ENCODE data around the gene PAK3. TPM values are rescaled to one million over a fixed set of nuclear protein-coding genes. Genes with fewer than 3 reads are reported as not detected.

Gene PAK3
- total and polyA plus RNA-seq, 2 of the 8 experiments (the other 6 are each of a cell fraction or from before 2014, with no cell fraction given), result 0.80 to 7.2 TPM

DNA sequence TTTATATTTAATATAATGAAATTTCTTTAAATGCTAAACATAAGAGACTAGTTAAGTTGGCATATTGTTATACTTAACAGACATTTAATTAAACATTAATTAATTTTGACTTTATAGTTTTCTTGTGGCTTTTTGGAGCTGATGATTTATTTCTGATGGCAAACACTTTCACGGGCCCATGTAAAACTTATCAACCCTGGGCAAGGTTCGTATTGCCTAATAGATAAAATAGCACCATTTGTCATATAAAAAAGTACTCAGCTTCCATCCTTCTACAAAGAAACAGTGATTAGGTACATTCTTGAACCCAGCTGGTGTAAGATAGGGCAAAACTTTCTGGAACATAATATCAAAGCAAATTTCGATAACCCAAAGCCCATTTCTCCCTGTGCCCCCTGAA, 63.2 kb downstream of the PAK3 start:
- Histone ChIP-seq H3K27ac (ENCODE audit: low read depth, low read length) (no peak overlapping the region), H3K4me1 (replicated peaks in 1 of 4; ENCODE audit: control insufficient read depth in 3 of 4, insufficient read depth in 4 of 4, low read length in 3 of 4) (no peaks in the 10 kb centered on the region), H3K4ac (replicated peaks; ENCODE audit: insufficient read length, low read depth, low read length) (no peak overlapping the region), H2BK12ac (ENCODE audit: low read depth, low read length) (no peak overlapping the region), H3K23me2 (ENCODE audit: low read depth, low read length) (no peaks in the 10 kb centered on the region), H3K79me2 (ENCODE audit: control insufficient read depth in 1 of 2, insufficient read depth in 2 of 2, low read length in 2 of 2) (no peaks in the 10 kb centered on the region), H4K8ac (ENCODE audit: extremely low read depth, insufficient read depth, low read length) (no peak overlapping the region), H2AFZ (ENCODE audit: low read length) (no peak overlapping the region), H3K14ac (ENCODE audit: insufficient read length) (no peak overlapping the region), H2AK5ac (ENCODE audit: low read depth, low read length) (no peak overlapping the region), H3K9ac (replicated peaks in 1 of 4; ENCODE audit: extremely low read depth in 1 of 4, low read depth in 3 of 4, low read length in 3 of 4) (no peak overlapping the region), H2BK15ac (ENCODE audit: low read length) (no peak overlapping the region), H3K4me3 (ENCODE audit: extremely low read depth in 1 of 4, insufficient read depth in 2 of 4, low read depth in 3 of 4, low read length in 4 of 4) (no peak overlapping the region), H4K5ac (ENCODE audit: insufficient read length, low read depth, low read length) (no peak overlapping the region), H3K4me2 (ENCODE audit: insufficient read depth in 1 of 2, low read depth in 2 of 2, low read length in 2 of 2) (no peak overlapping the region), H3K9me3 (ENCODE audit: insufficient read depth in 2 of 2, low read depth in 1 of 2, low read length in 1 of 2) (no peaks in the 10 kb centered on the region), H2BK20ac (ENCODE audit: low read length) (no peak overlapping the region), H4K20me1 (replicated peaks in 1 of 2; ENCODE audit: control insufficient read depth in 1 of 2, insufficient read depth in 2 of 2, low read length in 2 of 2) (no peaks in the 10 kb centered on the region), H3K79me1 (ENCODE audit: low read depth, low read length) (no peaks in the 10 kb centered on the region), H2BK5ac (ENCODE audit: low read depth, low read length) (no peak overlapping the region), H3K56ac (replicated peaks; ENCODE audit: insufficient read length, low read depth, low read length) (no peak overlapping the region), H3K18ac (ENCODE audit: extremely low read depth, low read length) (no peak overlapping the region), H3K23ac (ENCODE audit: insufficient read length) (no peak overlapping the region), H2BK120ac (replicated peaks; ENCODE audit: low read depth, low read length) (no peak overlapping the region), H3K27me3 (replicated peaks in 1 of 4; ENCODE audit: control insufficient read depth in 3 of 4, extremely low read depth in 1 of 4, insufficient read depth in 3 of 4, low read length in 3 of 4) (no peaks in the 10 kb centered on the region), H3K36me3 (ENCODE audit: control insufficient read depth in 2 of 4, insufficient read depth in 4 of 4, low read length in 3 of 4) (no peaks in the 10 kb centered on the region), H4K91ac (replicated peaks; ENCODE audit: insufficient read length, low read length) (no peak overlapping the region)
- 90% methylated on average over 3 of the region's 3 CpGs; no CpG with 5 or more reads in 1 of the 2 experiments for WGBS, 2 experiments (ENCODE audit: extremely low coverage in 1 of 2, insufficient coverage in 1 of 2, insufficient read length in 1 of 2, insufficient replicate concordance in 2 of 2, low coverage in 1 of 2, low lambda C conversion rate in 2 of 2, missing lambda C conversion rate in 1 of 2)
- DNase-seq (ENCODE audit: low read depth in 1 of 2, low spot score in 2 of 2) (no peak), FAIRE-seq (no peak)
- CTCF ChIA-PET (ENCODE audit: partially characterized antibody), result interaction anchor here (0.7 kb wide), 1 partner anchor 14 kb away, joined by 3 read pairs; no protein-coding TSS in a partner anchor
- POLR2A ChIA-PET (ENCODE audit: partially characterized antibody), result no interaction called here
- TF ChIP-seq EP300 (IDR thresholded peaks at IDR 0.05; ENCODE audit: borderline replicate concordance in 1 of 2, low read depth in 2 of 2, low read length in 2 of 2) (no peak), EGR1 (IDR thresholded peaks at IDR 0.05; ENCODE audit: borderline replicate concordance, low read depth, low read length) (no peak), HDAC6 (IDR thresholded peaks at IDR 0.05; ENCODE audit: low read depth, low read length) (no peak), TEAD4 (IDR thresholded peaks at IDR 0.05; ENCODE audit: low read depth, low read length) (no peak), TAF7 (optimal IDR thresholded peaks at IDR 0.05; ENCODE audit: borderline replicate concordance, low read depth, low read length) (no peak), MAFK (IDR thresholded peaks at IDR 0.05; ENCODE audit: low read depth, low read length) (no peak), SIN3A (conservative IDR thresholded peaks at IDR 0.05 in 1 of 2, IDR thresholded peaks at IDR 0.05 in 1 of 2; ENCODE audit: low read depth in 1 of 2, low read length in 2 of 2) (no peak), TAF1 (IDR thresholded peaks at IDR 0.05; ENCODE audit: low read depth, low read length) (no peak), POLR2A (IDR thresholded peaks at IDR 0.05; ENCODE audit: control extremely low read depth in 1 of 2, low read depth in 2 of 2, low read length in 2 of 2) (no peak)
